Measurements from ENCODE around the gene PTPRE. TPM values are rescaled to one million over a fixed set of nuclear protein-coding genes. Genes with fewer than 3 reads are reported as not detected.
A peak's percentile ranks its signal among the peaks of the same experiment; 100 is the strongest.

The PTPRE gene
- total RNA-seq, 1 experiment from 2014 or later = 0.70 TPM

GRCh38 chr10:128087884-128088709 is 181.2 kb downstream of the PTPRE start:
- Histone ChIP-seq H3K23ac (ENCODE audit: insufficient read length, low read depth, low read length) (no peak overlapping the region), H2AK5ac (ENCODE audit: insufficient read length, low read length) (no peak overlapping the region), H3K9ac (ENCODE audit: extremely low read depth, insufficient read length, low read length) (no peak overlapping the region), H2BK12ac (ENCODE audit: insufficient read length, low read depth, low read length) (no peak overlapping the region), H4K8ac (replicated peaks; ENCODE audit: insufficient read length, low read depth, low read length) (no peak overlapping the region), H3K9me3 (ENCODE audit: control insufficient read depth, low read depth, low read length) (no peaks in the 10 kb centered on the region), H4K91ac (ENCODE audit: insufficient read length, low read depth, low read length) (no peak overlapping the region), H3K18ac (ENCODE audit: insufficient read length, low read depth, low read length) (no peak overlapping the region), H2BK20ac (ENCODE audit: low read depth, low read length, poor library complexity, severe bottlenecking) (no peak overlapping the region), H4K5ac (ENCODE audit: insufficient read length, low read depth, low read length) (no peak overlapping the region), H3K79me1 (ENCODE audit: insufficient read depth, low read depth, low read length, poor library complexity, severe bottlenecking) (no peaks in the 10 kb centered on the region), H2BK15ac (ENCODE audit: low read depth, low read length) (no peak overlapping the region), H3K27ac (ENCODE audit: insufficient read length, low read depth, low read length) (no peak overlapping the region), H3K27me3 (ENCODE audit: insufficient read depth, low read length) (no peaks in the 10 kb centered on the region), H3K14ac (ENCODE audit: insufficient read depth, low read length) (no peak overlapping the region), H3T11ph (ENCODE audit: low read length) (no peak overlapping the region), H2BK5ac (ENCODE audit: insufficient read length, low read length) (no peak overlapping the region), H2AFZ (ENCODE audit: low read length) (no peak overlapping the region), H3K4me2 (ENCODE audit: insufficient read depth, insufficient read length, low read length) (no peak overlapping the region), H3K23me2 (ENCODE audit: insufficient read length, low read depth, low read length, poor library complexity, severe bottlenecking) (no peaks in the 10 kb centered on the region), H3K79me2 (ENCODE audit: insufficient read depth, low read length) (no peaks in the 10 kb centered on the region), H3K56ac (ENCODE audit: insufficient read length, low read depth, low read length) (no peak overlapping the region), H3K4me1 (ENCODE audit: insufficient read depth, low read length) (peaks cover 15% of the 10 kb centered on the region), H3K4ac (ENCODE audit: low read depth, low read length) (no peak overlapping the region), H2BK120ac (ENCODE audit: low read depth, low read length, poor library complexity, severe bottlenecking) (no peak overlapping the region), H4K20me1 (ENCODE audit: control insufficient read depth, insufficient read depth, insufficient read length) (no peaks in the 10 kb centered on the region)
- Mint-ChIP-seq H3K4me1 (peaks cover 46% of the 10 kb centered on the region in 2 experiments), H3K4me3 (no peak overlapping the region), H3K27ac (no peak overlapping the region), H3K9me3 (no peaks in the 10 kb centered on the region), H3K27me3 (ENCODE audit: low read depth) (no peaks in the 10 kb centered on the region; the same call in none of the 2 replicates), H3K36me3 (ENCODE audit: insufficient read depth in 1 of 3, low read depth in 3 of 3) (no peaks in the 10 kb centered on the region)
- DNase-seq = peak; percentile 67
- WGBS (ENCODE audit: extremely low coverage, insufficient read length, low lambda C conversion rate) = no CpG with 5 or more reads among the region's 12 CpGs
- peak; percentile 57 for TF ChIP-seq CTCF (conservative IDR thresholded peaks at IDR 0.05)

Measured in H9 (cell line).